GOT3 (cell line): ENCODE results near the gene VAMP1.
A peak's percentile ranks its signal among the peaks of the same experiment; 100 is the strongest.
"Not testable (repeated sequence)": the region's sequence is repeated elsewhere in the genome, so short reads cannot be mapped to it uniquely, and the experiment has no call there.

Source experiments
- DNase-seq: peaks from one replicate; lab custom pipeline; 2025; ENCODE audit warnings: mixed read lengths; lab: John Stamatoyannopoulos, UW

VAMP1 gene, protein sequence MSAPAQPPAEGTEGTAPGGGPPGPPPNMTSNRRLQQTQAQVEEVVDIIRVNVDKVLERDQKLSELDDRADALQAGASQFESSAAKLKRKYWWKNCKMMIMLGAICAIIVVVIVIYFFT

DNA sequence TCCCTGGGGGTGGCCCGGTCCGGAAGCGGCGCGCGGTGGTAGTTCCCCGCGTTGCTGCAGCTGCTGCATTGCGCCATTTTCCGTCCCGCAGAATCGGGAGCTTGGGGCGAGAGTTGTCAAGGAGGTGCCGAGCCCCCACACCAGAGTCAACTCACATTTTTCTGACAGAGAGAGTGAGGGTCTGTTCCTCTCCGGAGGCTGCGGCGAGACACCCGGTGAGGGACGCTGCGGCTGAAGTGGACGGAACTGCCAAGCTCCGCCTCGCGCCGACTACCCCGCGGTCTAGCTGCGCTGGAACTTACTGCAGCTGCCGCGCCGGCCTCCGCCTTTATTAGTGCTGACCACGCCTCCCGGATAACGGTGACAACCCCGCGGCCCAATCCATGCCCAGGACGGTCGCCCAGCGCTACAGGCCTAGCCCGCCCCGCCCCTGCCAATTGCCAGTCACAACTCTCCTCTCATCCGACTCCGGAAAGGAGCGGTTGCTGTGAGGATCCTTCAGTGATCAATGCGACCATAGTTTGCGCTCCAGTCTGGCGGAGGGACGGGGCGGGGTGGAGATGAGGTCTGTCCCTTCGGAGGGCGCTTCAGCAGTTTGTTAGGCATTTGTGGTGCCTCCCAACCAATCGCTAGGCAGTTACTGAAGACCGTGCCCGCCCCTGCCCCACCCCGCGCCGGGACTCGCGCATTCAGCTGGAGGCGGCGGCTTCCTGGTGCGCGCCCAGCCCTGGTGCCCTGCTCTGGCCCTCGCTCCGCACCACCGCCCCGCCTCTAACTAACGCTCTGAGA, at the start of gene VAMP1:
TSS of gene VAMP1 (minus strand) at position 303 of the 789 bp plus-strand sequence. CDS start at position 157, 146 bp downstream.
- DNase-seq, result peak; percentile 93

DNA sequence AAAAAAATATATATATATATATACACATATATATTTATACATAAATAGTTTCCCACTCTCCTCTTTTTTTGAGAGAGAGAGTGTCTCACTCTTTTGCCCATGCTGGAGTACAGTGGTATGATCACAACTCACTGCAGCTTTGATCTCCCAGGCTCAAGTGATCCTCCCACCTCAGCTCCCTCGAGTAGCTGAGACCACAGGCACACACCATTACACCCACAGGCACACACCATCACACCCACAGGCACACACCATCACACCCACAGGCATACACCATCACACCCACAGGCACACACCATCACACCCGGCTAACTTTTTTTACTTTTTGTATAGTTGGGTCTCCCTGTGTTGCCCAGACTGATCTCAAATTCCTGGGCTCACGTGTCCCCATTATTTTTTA, 49.7 kb upstream of the VAMP1 start:
- no peak for DNase-seq

GRCh38 chr12:6508087-6508486, 37.6 kb upstream of the VAMP1 start:
- no peak for DNase-seq

DNA sequence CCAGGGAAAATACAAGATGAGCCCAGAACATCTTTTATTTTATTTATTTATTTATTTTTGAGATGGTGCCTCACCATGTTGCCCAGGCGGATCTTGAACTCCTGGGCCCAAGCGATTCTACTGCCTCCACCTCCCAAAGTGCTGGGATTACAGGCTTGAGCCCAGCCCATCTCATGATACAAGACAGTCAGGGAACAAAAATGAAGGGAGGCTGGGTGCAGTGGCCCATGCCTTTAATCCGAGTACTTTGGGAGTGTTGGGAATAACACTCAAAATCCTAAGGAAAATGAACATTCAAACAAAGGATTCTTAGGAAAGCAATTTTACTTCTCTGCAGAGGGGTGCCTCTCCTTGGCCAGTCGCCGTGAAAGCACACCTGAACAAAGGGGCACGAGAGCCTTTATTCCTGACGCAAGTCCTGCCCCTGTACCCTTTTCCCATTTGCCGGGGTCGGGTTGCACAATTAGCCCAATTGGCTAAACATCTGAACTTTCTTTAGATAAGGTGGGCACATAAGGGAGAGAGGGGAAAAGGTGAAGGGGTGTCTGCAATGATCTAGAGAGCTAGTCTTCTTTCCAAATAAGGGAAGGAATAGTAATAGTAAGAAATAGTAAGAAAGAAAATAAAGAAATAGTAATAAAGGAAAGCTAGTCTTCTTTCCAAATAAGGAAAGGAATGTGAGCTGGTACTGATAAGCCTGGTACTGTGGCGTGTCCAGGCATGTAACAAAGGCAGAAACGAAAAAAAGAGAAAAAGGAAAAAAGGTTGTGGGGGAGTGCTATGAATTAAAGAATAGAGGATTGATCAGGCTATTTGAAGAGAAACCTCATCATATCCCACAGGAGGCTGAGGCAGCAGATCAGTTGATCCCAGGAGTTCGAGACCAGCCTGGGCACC, 36.9 kb upstream of the VAMP1 start:
- DNase-seq, result no peak

GRCh38 chr12:6500466-6500865, 30.0 kb upstream of the VAMP1 start:
- DNase-seq, result no peak

GRCh38 chr12:6497291-6497690, 26.8 kb upstream of the VAMP1 start:
- DNase-seq, result not testable (repeated sequence)

DNA sequence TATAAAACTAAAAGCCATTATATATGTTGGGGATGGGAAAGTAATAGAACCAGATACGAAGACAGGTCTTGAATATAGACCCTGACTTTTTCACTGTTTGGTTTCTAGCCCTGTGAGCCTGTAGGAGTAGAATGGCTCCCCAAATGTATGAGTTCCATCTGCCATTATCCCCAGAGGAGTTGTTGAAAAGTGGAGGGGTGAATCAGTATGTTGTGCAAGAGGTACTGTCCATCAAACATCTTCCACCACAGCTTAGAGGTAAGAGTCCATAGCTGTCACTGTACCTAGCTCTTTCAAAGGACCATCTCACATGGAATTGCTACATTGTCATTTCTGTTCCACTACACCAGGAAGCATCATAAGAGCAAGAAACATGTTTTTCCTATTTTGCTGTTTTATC, 24.5 kb upstream of the VAMP1 start:
- DNase-seq, result no peak

DNA sequence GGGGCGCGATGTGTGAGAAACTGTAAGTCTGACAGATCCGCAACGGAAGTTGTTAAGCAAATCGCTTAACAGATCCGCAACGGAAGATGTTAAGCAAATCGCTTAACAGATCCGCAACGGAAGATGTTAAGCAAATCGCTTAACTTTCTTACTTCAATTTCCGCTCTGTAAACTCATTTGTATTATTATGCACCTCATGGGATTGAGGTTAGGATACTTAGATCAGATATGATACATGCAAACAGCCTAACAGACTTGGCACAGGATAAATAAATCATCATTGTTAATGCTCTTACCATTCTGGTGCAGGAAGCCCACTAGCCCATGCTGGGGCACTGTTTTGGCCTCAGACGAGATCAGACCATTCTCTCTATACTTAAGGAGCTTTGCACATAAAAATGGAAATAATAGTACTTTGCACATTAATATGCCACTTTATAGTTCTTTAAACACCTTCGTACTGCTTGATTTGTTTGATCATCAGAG, 23.8 kb upstream of the VAMP1 start:
- DNase-seq, result no peak

DNA sequence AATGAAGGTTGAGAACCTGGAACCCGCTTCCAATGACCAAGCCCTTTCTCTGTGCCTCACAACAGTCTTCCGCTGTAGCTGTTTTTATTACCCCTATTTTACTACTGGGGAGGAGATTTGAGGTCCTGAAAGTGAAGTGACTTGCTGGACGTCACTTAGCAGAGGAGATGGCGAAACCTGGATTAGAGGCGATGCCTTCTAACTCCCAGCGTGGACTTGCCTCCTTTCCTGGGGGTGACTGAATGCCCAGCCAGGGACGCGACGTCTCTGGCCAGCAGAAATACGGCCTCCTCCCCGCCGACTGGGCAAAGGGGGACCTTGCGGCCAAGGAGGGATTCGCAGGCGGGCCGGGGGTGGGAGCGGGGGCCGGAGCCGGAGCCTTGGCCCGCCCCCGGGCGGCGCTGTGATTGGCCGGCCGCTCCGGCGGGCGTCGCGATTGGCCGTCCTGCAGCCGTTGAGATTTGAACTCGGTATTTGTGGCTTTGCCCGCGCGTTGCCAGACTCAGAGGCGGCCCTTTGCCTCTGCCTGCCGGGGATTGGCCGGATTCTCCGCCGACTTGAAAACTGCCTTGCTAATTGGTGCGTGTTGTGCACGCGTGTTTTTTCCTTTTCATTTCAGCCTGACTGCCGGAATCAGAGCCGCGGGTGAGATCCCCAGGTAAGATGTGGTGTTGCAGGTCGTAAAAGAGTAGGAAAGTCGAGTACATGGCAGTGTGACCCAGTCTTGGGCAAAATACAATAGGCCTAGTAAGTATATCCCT, 23.2 kb upstream of the VAMP1 start, which contains the start of gene NCAPD2:
TSS of gene NCAPD2 (plus strand) at position 606 of the 761 bp plus-strand sequence. CDS start 997 bp downstream, outside the sequence.
- DNase-seq, result peak; percentile 74

DNA sequence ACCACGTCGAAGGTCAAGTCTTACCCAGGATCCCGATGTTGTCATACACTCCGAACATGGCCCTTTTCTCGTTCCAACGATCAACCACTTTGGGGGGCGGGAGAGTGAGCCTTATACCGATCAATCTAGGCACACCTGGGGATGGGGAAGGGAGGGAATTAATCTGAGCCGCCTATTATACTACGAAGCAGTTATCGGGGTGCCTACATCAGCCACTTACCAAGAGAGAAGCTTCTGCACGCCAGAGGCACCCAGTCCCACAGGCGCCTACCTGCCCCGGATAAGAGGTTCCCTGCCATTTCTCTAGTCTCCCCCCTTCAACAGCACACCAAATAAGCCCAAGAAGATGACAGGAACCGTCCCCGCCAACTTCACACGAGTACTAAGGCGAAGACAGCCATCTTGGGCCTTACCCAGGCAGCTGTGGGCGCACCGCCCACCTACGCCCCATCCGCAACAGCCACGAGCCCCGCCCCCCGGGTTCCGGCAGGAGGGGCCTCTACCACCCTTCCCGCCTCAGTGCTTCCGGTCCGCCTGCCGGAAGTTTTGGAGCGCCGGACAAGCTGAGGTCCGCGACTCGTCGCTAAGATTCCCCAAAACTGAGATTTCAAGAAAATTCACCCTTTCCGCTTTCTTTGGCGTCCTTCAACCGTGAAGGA, 22.5 kb upstream of the VAMP1 start, which contains the start of gene MRPL51:
TSS of gene MRPL51 (minus strand) at position 425 of the 659 bp plus-strand sequence. CDS start at position 299, 126 bp downstream.
- peak; percentile 90 for DNase-seq

DNA sequence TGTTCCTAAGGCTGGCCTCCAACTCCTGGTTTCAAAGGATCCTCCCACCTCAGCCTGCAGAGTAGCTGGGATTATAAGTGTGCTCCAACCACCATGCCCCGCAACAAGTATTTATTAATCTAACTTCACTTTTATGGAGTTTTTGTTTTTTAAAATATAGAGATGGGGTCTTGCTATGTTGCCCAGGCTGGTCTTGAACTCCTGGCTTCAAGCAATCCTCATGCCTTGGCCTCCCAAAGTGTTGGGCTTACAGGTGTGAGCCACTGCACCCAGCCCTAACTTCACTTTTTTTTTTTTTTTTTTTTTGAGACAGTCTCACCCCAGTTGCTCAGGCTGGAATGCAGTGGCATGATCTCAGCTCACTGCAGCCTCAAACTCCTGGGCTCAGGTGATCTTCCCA, 20.2 kb upstream of the VAMP1 start:
- not testable (repeated sequence) for DNase-seq

DNA sequence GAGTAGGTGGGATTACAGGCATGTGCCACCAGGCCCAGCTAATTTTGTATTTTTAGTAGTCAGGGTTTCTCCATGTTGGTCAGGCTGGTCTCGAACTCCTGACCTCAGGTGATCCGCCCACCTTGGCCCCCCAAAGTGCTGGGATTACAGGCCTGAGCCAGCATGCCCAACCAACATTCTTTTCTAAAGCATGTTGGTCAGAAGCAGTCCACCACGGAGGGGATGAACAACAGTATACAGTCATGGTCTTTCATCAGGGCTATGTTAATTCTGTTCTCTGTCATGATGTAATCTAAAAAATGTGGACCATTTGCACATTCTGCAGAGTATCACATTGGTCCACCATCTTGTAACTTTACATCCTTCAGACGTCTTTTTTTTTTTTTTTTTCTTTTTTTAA, 19.0 kb upstream of the VAMP1 start:
- no peak for DNase-seq

DNA sequence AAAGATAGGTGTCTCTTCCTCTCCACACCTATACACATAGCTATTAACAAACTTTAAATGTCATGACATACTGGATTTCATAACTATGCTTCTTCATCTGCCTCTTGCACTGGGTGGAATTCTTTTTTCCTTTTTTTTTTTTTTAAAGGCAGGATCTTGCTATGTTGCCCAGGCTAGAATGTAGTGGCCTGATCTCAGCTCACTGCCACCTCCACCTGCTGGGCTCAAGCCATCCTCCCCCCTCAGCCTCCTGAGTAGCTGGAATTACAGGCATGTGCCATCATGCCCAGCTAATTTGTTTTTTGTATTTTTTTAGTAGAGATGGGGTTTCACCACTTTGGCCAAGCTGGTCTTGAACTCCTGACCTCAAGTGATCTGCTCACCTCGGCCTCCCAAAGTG, 17.8 kb upstream of the VAMP1 start:
- DNase-seq, result no peak

DNA sequence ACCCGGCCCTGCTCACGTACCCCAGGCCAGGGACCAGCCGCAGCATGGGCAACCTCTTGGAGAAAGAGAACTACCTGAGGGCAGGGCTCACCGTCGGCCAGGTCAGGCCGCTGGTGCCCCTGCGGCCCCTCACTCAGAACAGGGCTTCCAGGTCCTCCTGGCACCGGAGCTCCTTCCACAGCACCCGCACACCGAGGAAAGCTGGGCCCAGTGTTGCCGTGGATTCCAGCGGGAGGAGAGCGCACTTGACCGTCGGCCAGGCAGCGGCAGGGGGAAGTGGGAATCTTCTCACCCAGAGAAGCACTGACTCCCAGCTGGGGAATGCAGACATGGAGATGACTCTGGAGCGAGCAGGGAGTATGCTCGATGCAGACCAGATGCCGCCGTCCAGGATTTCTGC, 7.9 kb upstream of the VAMP1 start:
- no peak for DNase-seq

DNA sequence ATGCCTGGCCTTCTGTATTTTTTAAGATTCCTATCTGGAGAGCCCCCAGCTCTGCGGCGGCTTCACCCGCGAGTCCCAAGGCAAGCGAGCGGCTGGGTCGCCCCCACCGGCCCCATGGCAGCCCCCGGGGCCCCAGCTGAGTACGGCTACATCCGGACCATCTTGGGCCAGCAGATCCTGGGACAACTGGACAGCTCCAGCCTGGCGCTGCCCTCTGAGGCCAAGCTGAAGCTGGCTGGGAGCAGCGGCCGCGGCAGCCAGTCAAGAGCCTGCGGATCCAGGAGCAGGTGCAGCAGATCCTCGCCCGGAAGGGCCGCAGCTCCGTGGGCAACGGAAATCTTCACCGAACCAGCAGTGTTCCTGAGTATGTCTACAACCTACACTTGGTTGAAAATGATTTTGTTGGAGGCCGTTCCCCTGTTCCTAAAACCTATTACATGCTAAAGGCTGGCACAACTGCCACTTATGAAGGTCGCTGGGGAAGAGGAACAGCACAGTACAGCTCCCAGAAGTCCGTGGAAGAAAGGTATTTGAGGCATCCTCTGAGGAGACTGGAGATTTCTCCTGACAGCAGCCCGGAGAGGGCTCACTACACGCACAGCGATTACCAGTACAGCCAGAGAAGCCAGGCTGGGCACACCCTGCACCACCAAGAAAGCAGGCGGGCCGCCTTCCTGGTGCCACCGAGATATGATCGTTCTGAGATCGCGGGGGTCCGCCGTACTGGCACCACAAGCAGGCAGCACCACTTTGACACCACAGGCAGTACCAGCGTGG, 7.3 kb upstream of the VAMP1 start:
- not testable (repeated sequence) for DNase-seq

DNA sequence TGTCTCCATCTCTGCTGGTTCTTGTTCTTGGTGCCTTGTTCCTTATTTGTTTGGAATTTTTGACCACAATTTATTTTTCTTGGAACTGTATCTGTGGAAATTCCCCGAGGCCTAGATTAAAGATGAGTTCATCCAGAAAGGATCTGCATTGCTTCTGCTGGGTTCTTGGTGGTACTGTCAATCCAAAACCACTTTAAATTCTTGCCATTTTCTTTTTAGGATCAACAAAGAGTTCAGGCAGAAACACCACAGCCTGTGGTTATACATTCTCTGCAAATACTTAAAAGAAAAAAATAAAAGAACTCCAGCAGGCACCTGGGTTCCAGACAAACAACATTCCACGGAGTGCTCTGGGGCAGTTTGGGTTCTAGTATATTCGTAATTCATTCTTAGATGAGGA, 6.0 kb upstream of the VAMP1 start:
- DNase-seq, result no peak

GRCh38 chr12:6475233-6475975, 4.9 kb upstream of the VAMP1 start:
- not testable (repeated sequence) for DNase-seq

GRCh38 chr12:6472491-6472890, 2.0 kb upstream of the VAMP1 start:
- no peak for DNase-seq

- no peak for DNase-seq
Observed at GRCh38 chr12:6471989-6472360, 1.5 kb upstream of the VAMP1 start.
